GM20000 (cell line): ENCODE results near the gene ERCC6L2.

ENCODE experiments used
- DNase-seq: peaks from one replicate; pipeline ENCODE4 v3.0.0; 2012; ENCODE audit warnings: low spot score
- TF ChIP-seq, protein P1 (sequence below): IDR thresholded peaks from 2 replicates; pipeline ENCODE4 v1.5.1; 2012; ENCODE audit warnings: mild to moderate bottlenecking, control low read depth; ENCODE audit errors: extremely low read depth, missing control alignments

ERCC6L2 gene

GRCh38 chr9:95896580-95896979 is 21.1 kb downstream of the ERCC6L2 start:
- no peak for DNase-seq
- TF ChIP-seq, protein P1, sequence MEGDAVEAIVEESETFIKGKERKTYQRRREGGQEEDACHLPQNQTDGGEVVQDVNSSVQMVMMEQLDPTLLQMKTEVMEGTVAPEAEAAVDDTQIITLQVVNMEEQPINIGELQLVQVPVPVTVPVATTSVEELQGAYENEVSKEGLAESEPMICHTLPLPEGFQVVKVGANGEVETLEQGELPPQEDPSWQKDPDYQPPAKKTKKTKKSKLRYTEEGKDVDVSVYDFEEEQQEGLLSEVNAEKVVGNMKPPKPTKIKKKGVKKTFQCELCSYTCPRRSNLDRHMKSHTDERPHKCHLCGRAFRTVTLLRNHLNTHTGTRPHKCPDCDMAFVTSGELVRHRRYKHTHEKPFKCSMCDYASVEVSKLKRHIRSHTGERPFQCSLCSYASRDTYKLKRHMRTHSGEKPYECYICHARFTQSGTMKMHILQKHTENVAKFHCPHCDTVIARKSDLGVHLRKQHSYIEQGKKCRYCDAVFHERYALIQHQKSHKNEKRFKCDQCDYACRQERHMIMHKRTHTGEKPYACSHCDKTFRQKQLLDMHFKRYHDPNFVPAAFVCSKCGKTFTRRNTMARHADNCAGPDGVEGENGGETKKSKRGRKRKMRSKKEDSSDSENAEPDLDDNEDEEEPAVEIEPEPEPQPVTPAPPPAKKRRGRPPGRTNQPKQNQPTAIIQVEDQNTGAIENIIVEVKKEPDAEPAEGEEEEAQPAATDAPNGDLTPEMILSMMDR, result no peak

DNA sequence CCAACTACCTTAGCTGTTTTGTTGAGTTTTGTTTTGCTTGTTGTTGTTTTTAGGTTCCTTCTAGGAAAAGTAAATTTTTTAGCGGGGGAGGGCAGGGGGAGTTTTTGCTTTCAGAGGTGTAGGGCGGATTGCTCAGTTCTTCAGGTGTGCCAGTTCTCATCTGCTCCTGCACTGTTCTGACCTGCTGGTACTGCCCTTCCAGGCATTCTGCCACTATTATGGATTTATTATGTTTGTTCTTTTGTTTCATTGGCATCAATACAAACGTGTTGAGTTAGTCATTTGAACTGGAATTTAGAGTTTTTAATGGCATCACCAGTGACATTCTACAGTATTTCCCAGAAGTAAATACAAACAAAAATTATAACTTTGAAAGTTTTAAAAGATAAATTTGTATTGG is 26.0 kb downstream of the ERCC6L2 start:
- TF ChIP-seq, protein P1, result no peak
- no peak for DNase-seq

DNA sequence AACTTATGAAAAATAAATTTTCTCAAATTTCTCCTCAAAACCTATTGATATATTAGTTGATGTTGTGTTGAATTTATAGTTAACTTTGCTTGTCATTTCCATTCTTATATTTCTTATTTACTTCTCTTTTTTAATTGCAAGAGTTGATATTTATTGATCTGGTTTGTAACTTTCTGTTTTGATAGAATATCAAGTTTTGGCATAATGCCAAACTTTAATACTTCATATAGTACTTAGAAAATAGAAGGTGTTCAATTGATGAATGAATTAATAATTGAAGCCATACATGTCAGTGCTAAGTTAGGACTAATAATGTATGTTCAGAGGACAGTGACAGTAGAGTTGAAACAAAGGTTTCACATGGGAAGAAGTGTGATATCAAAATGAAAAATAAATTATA is 27.9 kb downstream of the ERCC6L2 start:
- DNase-seq, result no peak
- TF ChIP-seq, protein P1, result no peak

GRCh38 chr9:95907794-95908193 is 32.3 kb downstream of the ERCC6L2 start:
- DNase-seq, result no peak
- TF ChIP-seq, protein P1, result no peak

DNA sequence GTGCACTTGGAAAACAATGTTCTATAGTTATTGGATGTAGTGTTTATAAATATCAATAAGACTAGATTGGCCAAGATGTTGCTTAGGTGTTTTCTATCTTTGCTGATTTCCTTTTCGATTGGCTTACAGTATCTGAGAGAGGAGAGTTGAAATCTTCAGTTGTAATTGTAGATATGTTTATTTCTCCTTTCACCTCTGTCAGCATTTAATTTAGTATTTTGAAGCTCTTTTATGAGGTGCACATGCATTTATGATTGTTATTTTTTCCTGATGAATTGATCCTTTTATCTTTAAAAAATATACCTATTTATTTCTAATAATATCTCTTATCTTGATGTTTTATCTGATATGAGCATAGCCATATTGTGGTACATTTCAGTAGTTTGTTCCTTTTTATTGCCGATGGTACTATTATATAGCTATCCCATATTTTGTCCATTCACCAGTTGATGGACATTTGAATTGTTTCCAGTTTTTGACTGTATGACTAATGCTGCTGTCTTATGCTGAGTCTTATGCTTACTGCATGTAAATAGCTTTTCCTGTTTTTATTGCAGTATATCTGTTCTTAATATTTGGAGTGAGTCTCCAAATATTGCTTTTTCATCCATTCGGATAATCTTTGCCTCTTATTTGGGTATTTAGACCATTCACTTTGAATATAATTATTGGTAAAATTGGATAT is 34.7 kb downstream of the ERCC6L2 start:
- no peak for DNase-seq

GRCh38 chr9:95910770-95911340 is 35.4 kb downstream of the ERCC6L2 start:
- TF ChIP-seq, protein P1, result no peak
- no peak for DNase-seq

More for the DNA sequence above, 34.7 kb downstream of the ERCC6L2 start:
- TF ChIP-seq, protein P1, result no peak

DNA sequence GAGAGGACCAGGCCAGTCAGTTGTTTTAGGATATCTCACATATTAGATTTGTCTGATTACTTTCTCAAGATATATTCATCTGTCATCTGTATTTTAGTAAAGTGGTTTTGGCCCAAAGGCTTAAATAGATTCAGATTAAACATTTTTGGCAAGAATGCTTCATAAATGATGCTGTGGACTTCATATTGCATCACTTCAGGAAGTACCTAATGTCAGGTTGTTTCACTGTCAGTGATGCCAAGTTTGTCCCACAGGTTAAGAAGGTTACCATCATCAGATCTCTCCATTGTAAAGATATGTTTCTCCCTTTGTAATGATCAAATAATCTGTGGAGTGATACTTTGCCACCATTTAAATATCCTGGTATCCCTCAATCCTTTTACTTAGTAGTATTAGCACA is 37.3 kb downstream of the ERCC6L2 start:
- TF ChIP-seq, protein P1, result no peak
- no peak for DNase-seq
